Colonic mucosa (tissue), 4 donors: ENCODE measurements around the gene TMEFF1. TPM values are rescaled to one million over a fixed set of nuclear protein-coding genes. Genes with fewer than 3 reads are reported as not detected.
"Not testable (repeated sequence)": the region's sequence is repeated elsewhere in the genome, so short reads cannot be mapped to it uniquely, and the experiment has no call there.

Experiments used
- DNase-seq: peaks from one replicate; pipeline ENCODE4 v3.0.0-alpha.2; 2020
- H3K27ac ChIP-seq: fragments of 200-600 bp; one replicate; pipeline ENCODE4 v1.8.0; 2021
- H3K27me3 ChIP-seq: fragments of 200-600 bp; one replicate; pipeline ENCODE4 v1.8.0; 2021
- H3K36me3 ChIP-seq: fragments of 200-600 bp; one replicate; pipeline ENCODE4 v1.8.0; 2021
- H3K4me1 ChIP-seq: fragments of 200-600 bp; one replicate; pipeline ENCODE4 v1.8.0; 2021; ENCODE audit warnings: mild to moderate bottlenecking
- H3K4me3 ChIP-seq: fragments of 200-600 bp; one replicate; pipeline ENCODE4 v1.8.0; 2021
- H3K9ac ChIP-seq, 2 donors: one replicate each; pipeline ENCODE4 v1.7.0; 2013; ENCODE audit warnings: control low read depth in 2 of 2, low read depth in 2 of 2, low read length in 2 of 2
- H3K9me3 ChIP-seq: fragments of 200-600 bp; one replicate; pipeline ENCODE4 v1.8.0; 2021
- CTCF ChIP-seq: fragments of 200-600 bp; IDR thresholded peaks from one replicate; pipeline ENCODE4 v1.8.0; 2022; ENCODE audit warnings: antibody characterized with exemption, mild to moderate bottlenecking
- intact Hi-C: fragments of 100-400 bp; cut with DNase I; formaldehyde crosslinking; loops from one replicate; pipeline ENCODE4 v1.14.1; 2022
- total RNA-seq, 2 donors: library from RNA; stranded (reverse); fragmentation: NEBNext Ultra II Directional in 1 of 2; extraction: Animal tissue kit (Norgen Biotek cat#: 25700) in 1 of 2; gene quantifications; one replicate each; pipeline ENCODE4 v1.2.1, GENCODE V29; 2021
- donor health status: healthy.
- donor health status: DM: no; HTN: no; CAD: no.
- donor health status: DM: no; HTN: no; CAD: no.

Gene TMEFF1
- total RNA-seq, 2 donors from 2014 or later = 0.27 TPM; not detected in 1

GRCh38 chr9:100511205-100511604 lies 38.3 kb downstream of the TMEFF1 start:
- Histone ChIP-seq H3K9ac (no peak overlapping the region), H3K27ac (no peak overlapping the region), H3K27me3 (no peaks in the 10 kb centered on the region), H3K4me3 (no peak overlapping the region), H3K9me3 (no peaks in the 10 kb centered on the region), H3K4me1 (no peaks in the 10 kb centered on the region), H3K36me3 (no peaks in the 10 kb centered on the region)
- intact Hi-C loops = no loop called here
- no peak for DNase-seq
- TF ChIP-seq CTCF = no peak

GRCh38 chr9:100515578-100516494 lies 42.9 kb downstream of the TMEFF1 start:
- Histone ChIP-seq H3K4me3 (no peak overlapping the region), H3K9ac (no peak overlapping the region), H3K36me3 (no peaks in the 10 kb centered on the region), H3K9me3 (no peaks in the 10 kb centered on the region), H3K27me3 (no peaks in the 10 kb centered on the region), H3K4me1 (no peaks in the 10 kb centered on the region), H3K27ac (no peak overlapping the region)
- no peak for DNase-seq
- intact Hi-C loops = no loop called here
- no peak for TF ChIP-seq CTCF

GRCh38 chr9:100521282-100521681 lies 48.3 kb downstream of the TMEFF1 start:
- H3K4me1 ChIP-seq = no peaks in the 10 kb centered on the region
- intact Hi-C loops = no loop called here
- no peak for DNase-seq
- no peak overlapping the region for H3K9ac ChIP-seq
- H3K9me3 ChIP-seq = no peaks in the 10 kb centered on the region
- H3K27ac ChIP-seq = no peak overlapping the region
- no peaks in the 10 kb centered on the region for H3K27me3 ChIP-seq
- TF ChIP-seq CTCF = no peak
- H3K36me3 ChIP-seq = no peaks in the 10 kb centered on the region
- H3K4me3 ChIP-seq = no peak overlapping the region

- no peak overlapping the region for H3K4me3 ChIP-seq
- no peaks in the 10 kb centered on the region for H3K4me1 ChIP-seq
- no peak for TF ChIP-seq CTCF
- no peak overlapping the region for H3K27ac ChIP-seq
- no peak for DNase-seq
- intact Hi-C loops = no loop called here
- no peak overlapping the region for H3K9ac ChIP-seq
- no peaks in the 10 kb centered on the region for H3K36me3 ChIP-seq
- no peaks in the 10 kb centered on the region for H3K9me3 ChIP-seq
- no peaks in the 10 kb centered on the region for H3K27me3 ChIP-seq
Observed at GRCh38 chr9:100525563-100525962, 52.6 kb downstream of the TMEFF1 start.

GRCh38 chr9:100527180-100527794 lies 54.3 kb downstream of the TMEFF1 start:
- intact Hi-C loops, H3K27me3 ChIP-seq, DNase-seq, H3K9me3 ChIP-seq, H3K9ac ChIP-seq, H3K36me3 ChIP-seq, H3K4me1 ChIP-seq, H3K27ac ChIP-seq, H3K4me3 ChIP-seq: not testable (repeated sequence)

GRCh38 chr9:100534401-100534800 lies 61.5 kb downstream of the TMEFF1 start:
- no peak overlapping the region for H3K9ac ChIP-seq
- intact Hi-C loops = no loop called here

More at GRCh38 chr9:100534401-100534800, 61.5 kb downstream of the TMEFF1 start:
- H3K27ac ChIP-seq = no peak overlapping the region
- no peak for DNase-seq
- TF ChIP-seq CTCF = no peak
- no peaks in the 10 kb centered on the region for H3K36me3 ChIP-seq
- H3K4me1 ChIP-seq = no peaks in the 10 kb centered on the region
- no peaks in the 10 kb centered on the region for H3K9me3 ChIP-seq
- H3K27me3 ChIP-seq = no peaks in the 10 kb centered on the region
- H3K4me3 ChIP-seq = no peak overlapping the region
